GM21360 (cell line): ENCODE measurements around the gene FOXP2.

Experiments used
- ATAC-seq: cut with Tn5 transposase; IDR thresholded peaks from one replicate; pipeline ENCODE4 v1.9.1; 2021; ENCODE audit warnings: mild to moderate bottlenecking, moderate library complexity; ENCODE audit not compliant: unreplicated experiment

FOXP2 gene

DNA sequence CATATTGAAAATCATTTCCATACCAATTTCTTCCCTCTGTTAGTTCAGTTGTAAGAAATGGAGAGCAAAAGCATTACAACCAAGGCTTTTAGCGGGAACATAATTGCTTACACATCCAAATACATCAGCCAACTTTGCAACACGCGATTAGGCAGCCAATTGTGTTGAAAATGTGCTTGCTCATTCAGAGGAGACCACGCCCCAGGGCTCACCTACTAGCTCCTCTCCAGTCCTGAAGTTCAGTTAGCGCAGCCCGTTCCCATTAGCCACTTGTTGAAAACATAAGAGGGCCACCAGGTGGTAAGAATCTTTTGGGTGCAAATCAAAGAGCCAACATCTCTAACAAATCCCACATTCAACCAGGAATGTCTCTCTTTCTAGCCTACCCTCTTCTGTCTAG is 294.0 kb downstream of the FOXP2 start:
- ATAC-seq = no peak

DNA sequence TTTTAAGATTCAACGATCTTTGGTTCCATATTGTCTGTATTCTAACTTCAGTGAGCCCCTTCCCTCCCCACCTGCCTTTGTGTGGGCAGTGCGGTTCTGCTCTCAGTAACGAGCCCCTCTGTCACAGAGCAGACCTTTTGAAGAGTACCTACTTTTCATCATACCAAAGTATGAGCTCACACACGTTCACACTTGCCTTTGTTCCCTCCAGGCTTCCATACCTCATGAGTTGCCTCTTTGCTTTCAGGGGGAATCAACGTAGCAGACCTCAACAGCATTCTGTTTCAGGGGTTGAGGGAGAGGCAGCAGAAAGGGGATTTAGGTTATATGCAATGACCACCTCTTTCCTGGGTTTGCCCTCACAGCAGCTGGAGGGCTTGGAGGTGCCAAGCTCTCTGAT is 295.9 kb downstream of the FOXP2 start:
- no peak for ATAC-seq

DNA sequence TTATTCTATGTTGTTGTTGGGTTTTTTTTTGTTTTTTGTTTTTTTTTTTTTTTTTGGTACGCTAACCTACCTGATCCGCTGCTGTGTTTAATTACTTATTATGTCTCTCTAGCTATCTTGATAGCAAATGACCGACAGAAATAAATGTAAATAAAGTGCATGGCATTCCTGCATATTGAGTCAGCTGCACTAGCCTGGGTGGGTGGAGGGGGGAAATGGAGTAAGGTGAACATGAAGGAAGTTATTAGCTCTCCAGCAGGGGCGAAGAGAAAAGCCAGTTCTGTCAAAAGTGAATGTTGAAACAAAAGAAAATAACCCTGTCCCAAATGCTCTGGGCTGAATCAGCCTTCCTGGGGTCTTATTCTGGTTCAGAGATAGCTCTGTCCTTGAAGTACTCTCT is 296.6 kb downstream of the FOXP2 start:
- no peak for ATAC-seq

DNA sequence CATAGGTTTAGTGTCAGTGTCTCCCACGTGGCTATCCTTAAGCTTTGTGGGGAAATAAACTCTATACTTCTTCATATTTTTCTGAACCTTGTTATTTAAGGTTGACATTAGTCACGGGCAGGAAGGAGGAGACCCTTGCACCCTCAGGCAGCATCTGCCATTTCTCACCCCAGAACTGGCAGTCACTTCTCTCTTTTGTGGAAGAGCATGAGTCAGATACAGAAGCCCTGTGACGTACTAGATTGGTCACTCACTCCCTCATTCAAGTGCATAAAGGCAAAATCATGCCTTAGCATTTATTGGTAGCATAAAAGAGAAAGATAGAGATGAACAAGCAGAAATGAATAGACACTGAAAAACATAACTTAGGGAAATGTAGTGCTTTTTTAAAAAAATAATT is 301.3 kb downstream of the FOXP2 start:
- no peak for ATAC-seq

DNA sequence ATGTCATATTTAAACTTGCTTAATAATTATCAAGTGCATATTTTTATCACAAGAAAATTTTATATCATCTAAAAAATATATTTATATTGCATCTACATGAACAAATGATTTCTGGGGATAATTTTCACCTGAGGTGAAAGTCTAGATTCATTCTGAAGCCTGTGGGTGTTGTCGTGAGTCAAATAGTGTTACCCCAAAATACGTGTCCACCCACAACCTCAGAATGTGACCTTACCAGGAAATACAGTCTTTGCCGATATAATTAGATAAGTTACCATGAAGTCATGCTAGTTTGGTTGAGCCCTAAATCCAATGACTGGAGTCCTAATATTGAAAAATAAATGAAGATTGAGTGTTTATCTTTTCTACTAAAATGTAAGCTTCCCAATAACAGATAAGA is 304.2 kb downstream of the FOXP2 start:
- peak; percentile 68 for ATAC-seq

DNA sequence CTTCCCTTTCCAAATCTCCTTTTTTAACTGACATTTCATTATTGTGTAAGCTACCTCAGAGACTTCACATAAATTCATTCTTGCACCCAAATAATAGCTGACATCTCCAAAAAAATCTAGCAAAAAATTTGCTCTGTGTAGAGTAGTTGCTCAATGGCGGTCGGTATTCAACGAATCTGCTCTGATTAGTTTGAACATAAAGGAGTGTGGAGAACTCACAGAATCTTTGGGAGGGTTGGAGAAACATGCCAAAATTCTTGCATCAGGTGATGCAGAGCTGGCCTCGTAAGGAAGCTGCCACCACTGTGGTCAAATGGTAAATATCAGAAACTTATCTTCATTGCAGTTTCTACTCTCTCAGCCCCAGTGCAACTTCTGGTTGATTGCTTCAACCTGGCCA is 306.1 kb downstream of the FOXP2 start:
- ATAC-seq = no peak

DNA sequence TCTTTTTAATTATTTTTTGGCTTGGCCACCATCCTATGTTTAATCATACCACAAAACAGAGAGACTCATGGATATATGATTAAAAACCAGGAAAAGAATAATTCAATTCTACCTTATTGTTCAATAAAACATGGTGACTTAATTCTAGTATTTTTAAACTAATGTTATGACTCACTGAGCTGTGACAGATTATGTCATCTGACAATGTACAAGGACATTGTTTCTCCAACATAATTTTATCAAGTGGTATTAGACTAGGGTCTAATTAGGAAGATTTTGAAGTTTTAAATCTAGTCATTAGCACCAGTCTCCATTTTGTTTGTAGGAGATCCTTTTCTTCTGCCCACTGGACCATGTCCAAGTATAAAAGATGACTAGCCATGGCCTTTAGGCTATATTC is 307.9 kb downstream of the FOXP2 start:
- no peak for ATAC-seq

DNA sequence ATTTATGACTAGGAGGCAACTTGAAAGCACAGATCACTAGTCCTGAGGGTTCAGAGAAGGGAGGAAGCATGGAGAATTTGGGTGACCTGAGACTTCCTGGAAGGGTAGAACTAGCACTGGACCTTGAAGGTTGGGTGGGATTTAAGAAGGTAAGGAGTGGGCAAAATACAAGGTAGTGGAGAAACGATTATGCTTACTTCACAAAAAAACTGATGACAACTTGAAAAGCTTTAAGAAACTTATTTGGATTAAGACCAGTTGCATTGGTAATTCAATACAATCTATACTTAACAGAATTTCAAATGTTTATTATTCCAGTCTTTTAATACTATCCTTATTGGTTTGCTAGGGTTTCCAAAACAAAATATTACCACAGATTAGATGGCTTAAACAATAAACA is 308.7 kb downstream of the FOXP2 start:
- no peak for ATAC-seq

DNA sequence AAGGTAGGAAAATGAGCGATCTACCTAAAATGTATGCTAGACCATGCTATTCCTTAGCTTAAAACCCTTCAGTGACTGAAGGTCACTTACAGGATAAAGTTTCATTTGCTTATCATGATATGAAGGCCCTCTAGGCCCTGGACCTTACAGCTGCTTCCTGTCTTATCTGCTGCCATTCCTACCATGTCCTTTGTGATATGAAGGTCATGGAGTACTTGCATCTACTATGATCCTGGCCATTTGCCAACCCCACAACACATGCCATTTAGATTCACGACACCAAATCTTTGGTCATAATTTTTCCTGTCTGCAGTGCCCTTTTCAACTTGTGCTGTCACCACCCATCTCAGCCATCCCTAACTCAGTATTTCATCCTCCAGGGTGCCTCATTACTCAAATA is 325.5 kb downstream of the FOXP2 start:
- no peak for ATAC-seq

DNA sequence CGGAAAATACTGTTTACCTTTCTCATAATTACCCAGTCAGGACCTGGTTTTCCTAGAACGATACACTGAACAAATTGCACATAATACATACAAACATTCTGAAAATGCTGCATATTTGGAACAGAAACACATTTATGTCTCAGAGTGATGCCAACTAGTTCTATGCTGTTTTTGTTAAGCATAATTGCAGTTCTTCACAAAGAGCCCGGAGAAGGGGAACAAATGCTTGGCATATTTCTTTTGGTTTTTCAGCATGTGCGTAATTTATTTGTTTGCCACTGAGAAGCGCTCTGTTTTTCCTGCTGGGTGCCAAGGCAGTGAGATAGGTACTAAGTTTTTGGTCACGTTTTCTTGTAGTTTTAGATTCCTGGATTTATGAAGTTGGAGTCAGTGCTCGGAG is 326.3 kb downstream of the FOXP2 start:
- no peak for ATAC-seq

DNA sequence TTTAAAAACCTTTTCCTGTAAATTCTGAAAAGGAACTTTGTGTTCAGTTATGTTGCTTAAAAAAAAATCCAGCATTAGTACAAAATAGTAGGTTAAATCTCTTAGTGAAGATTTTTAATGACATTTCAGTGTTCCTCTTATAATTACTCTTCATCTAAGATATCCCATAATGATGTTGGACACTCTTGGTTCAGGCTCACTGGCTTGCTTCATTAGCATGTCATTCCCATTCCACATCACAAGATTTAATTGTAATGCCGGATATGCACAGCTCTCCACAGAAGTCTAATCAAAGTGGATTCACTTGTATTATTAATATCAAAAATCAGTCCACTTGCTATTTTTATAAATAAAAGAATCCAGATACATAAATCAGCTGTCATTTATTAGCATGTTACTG is 327.3 kb downstream of the FOXP2 start:
- no peak for ATAC-seq
